Esophagus (tissue), 2 donors: Measurements from ENCODE around the gene FAM83F. TPM values are rescaled to one million over a fixed set of nuclear protein-coding genes. Genes with fewer than 3 reads are reported as not detected.
"Not testable (repeated sequence)": the region's sequence is repeated elsewhere in the genome, so short reads cannot be mapped to it uniquely, and the experiment has no call there.

Source experiments
- H3K27ac ChIP-seq, 2 donors: one replicate each; pipeline ENCODE4 v1.5.1; 2013; ENCODE audit warnings: low read depth in 2 of 2, mild to moderate bottlenecking in 2 of 2, inconsistent platforms in 1 of 2, low read length in 1 of 2, moderate library complexity in 1 of 2
- H3K27me3 ChIP-seq, 2 donors: one replicate each; pipeline ENCODE4 v1.6.1; 2013; ENCODE audit warnings: low read length in 2 of 2, control low read depth in 1 of 2, mild to moderate bottlenecking in 1 of 2; ENCODE audit not compliant: insufficient read depth in 2 of 2, control insufficient read depth in 1 of 2
- H3K36me3 ChIP-seq, 2 donors: one replicate each; pipeline ENCODE4 v1.6.1; 2013; ENCODE audit warnings: low read length in 1 of 2; ENCODE audit not compliant: control insufficient read depth in 2 of 2, insufficient read depth in 2 of 2
- H3K4me1 ChIP-seq, 2 donors: one replicate each; pipeline ENCODE4 v1.6.1; 2013; ENCODE audit warnings: low read length in 1 of 2; ENCODE audit not compliant: control insufficient read depth in 2 of 2, insufficient read depth in 2 of 2
- H3K4me3 ChIP-seq, 2 donors: one replicate each; pipeline ENCODE4 v1.5.1; 2013; ENCODE audit warnings: low read length in 2 of 2, mild to moderate bottlenecking in 2 of 2, low read depth in 1 of 2, moderate library complexity in 1 of 2
- H3K9me3 ChIP-seq, 2 donors: one replicate each; pipeline ENCODE4 v1.6.1; 2013; ENCODE audit warnings: mild to moderate bottlenecking in 2 of 2, low read depth in 1 of 2, low read length in 1 of 2, moderate library complexity in 1 of 2; ENCODE audit not compliant: control insufficient read depth in 2 of 2, insufficient read depth in 1 of 2
- WGBS, 2 donors: extraction: QIAGEN DNeasy Blood & Tissue Kit; methylation state at CpG; one replicate each; pipeline ENCODE4 v1.1.7; 2013; 5-methylcytosine and 5-hydroxymethylcytosine counted together
- polyA plus RNA-seq, 2 donors: library from polyadenylated mRNA; stranded (reverse); fragments of 200-250 nt; gene quantifications; one replicate each; pipeline ENCODE4 v1.2.3, GENCODE V29; 2013
- donor health status: healthy with polysubstance abuse.
- donor health status: Bipolar disorder and iron deficiency.

The FAM83F gene
- polyA plus RNA-seq, result 10 to 100 TPM in 1 of 2 donors, 1 to 10 TPM in 1; 8.6 to 12.9 TPM

DNA sequence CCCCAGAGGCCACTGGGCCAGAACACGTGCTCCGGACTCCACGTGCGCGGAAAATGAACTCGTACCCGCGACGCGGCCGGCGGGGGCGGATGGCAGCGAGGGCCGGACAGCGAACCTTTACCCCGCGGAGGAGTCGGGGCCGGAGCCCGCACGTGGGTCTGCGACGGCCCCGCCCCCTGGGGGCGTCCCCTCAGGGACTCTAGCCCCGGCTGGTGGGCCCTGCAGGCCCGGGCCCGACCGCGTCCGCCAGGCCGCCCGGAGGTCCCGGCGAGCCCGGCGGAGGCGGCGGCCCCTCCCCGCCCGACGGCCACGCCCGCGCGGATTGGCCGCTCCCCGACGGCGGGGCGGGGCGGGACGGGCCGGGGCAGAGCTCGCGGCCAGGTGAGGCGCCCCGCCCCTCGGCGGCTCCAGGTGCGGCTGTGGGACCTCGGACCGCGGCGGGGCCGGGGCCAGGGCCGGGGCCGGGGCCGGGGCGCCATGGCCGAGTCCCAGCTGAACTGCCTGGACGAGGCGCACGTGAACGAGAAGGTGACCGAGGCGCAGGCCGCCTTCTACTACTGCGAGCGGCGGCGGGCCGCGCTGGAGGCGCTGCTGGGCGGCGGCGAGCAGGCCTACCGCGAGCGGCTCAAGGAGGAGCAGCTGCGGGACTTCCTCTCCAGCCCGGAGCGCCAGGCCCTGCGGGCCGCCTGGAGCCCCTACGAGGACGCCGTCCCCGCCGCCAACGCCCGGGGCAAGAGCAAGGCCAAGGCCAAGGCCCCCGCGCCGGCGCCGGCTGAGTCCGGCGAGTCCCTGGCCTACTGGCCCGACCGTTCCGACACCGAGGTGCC is at the start of gene FAM83F:
TSS of gene FAM83F (plus strand) at position 389 of the 827 bp plus-strand sequence. CDS start at position 478, 89 bp downstream.
- Histone ChIP-seq H3K9me3 (no peaks in the 10 kb centered on the region), H3K4me1 (peaks cover 9% of the 10 kb centered on the region in 2 donors), H3K27me3 (peaks cover 0 to 2% of the 10 kb centered on the region in 2 donors), H3K36me3 (no peaks in the 10 kb centered on the region), H3K27ac (peak within 1 kb of the TSS; percentile 77 to 86), H3K4me3 (peak within 1 kb of the TSS; percentile 63 to 77)
- WGBS, 2 donors, result 5% methylated on average over 56 to 115 of the region's 115 CpGs

DNA sequence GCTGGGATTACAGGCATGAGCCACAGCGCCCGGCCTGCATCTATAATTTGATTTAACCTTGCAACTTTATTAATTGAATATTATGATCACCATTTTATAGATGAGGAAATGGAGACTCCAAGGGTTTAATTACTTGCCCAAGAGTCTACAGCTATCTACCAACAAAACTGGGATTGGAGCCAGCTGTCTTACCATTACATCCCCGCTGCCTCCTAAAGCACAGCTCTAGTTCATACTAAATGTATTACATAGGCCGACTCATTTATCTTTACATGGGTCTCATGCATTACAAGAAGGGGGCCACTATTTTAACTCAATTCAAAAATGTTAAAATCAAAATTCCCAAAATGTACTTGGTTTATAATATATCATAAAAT is 48.6 kb upstream of the FAM83F start:
- Histone ChIP-seq H3K9me3 (no peaks in the 10 kb centered on the region), H3K27me3 (no peaks in the 10 kb centered on the region), H3K27ac (no peak overlapping the region), H3K4me3 (no peak overlapping the region), H3K4me1 (no peaks in the 10 kb centered on the region), H3K36me3 (no peaks in the 10 kb centered on the region)
- 96 to 97% methylated on average over 4 of the region's 4 CpGs for WGBS, 2 donors

DNA sequence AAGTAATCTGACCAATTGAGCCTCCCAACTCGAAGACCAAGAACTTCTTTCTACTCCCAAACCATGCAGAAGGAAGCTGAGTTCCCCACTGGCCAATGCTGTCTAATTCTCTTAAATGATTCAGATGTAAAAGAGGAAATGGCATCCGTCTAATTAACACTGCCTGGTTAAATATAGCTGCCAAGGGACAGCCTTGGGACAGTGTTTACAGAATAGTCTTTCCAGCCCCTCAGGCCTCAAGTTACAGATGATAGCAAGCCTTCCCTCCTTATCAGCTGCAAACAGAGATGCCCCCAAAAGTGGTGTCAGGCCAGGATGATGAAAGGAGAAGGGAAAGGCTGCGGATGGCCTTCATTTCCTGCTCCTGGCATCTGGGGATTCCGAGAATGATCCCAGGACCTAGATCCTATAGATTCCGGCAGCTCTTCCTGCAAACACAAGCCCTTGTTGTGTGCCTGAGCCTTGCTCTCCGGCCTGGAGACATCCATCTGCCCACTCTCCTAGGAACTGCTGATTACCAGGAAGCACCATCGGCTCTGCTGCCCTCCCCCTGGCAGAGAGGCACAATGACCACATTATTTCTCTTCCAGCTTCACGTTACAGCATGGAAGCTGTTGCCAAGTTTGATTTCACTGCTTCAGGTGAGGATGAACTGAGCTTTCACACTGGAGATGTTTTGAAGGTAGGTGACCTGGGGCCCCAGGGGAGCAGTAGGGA is 48.1 kb upstream of the FAM83F start:
- Histone ChIP-seq H3K36me3 (no peaks in the 10 kb centered on the region), H3K27ac (no peak overlapping the region), H3K4me1 (no peaks in the 10 kb centered on the region), H3K27me3 (no peaks in the 10 kb centered on the region), H3K4me3 (no peak overlapping the region), H3K9me3 (no peaks in the 10 kb centered on the region)
- 60 to 67% methylated on average over 8 of the region's 8 CpGs for WGBS, 2 donors

DNA sequence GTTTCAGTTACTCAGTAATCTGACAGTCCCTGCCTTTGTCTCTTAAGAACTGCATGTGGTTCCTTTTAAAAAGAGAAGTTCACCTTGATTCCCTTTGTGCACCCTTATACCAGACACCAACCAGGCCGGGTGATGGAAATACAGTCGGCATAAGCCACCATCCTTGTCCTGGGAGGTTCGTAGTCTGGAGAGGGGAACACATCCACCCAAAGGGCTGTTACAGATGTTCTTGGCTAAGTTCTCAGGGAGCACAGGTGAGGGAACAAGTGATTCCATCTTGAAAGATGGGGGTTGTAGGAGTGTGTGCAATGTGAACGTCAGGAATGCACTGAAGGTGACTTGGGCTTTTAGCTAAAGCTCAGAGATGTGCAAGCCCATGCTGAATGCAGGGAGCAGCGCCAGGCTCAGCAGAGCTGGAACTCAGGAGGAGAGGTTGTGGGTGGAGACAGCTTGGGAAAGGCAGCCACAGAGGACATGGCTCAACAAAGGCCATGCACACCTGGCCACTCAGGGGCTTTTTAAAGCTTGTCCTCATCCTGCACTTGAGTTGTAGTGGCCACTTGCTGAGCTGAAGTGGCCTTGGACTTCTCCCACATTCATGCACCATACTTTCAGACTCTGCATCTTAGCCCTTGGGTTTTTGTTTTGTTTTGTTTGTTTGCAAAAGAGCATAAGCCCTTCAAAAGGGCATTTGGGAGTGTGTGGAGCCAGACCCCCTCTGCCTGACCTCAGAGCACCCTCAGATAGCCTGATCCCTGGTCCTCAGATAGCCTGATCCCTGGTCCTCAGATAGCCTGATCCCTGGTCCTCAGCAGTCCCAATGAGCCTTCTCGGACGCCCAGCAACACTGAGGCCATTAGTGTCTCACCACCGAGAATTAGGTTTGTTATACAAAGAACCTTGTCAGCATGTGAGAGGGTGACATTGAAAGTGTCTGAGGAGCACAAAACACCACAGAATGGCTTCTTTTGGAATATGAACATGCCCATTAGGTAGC is 47.2 kb upstream of the FAM83F start:
- Histone ChIP-seq H3K4me1 (no peaks in the 10 kb centered on the region), H3K27me3 (no peaks in the 10 kb centered on the region), H3K4me3 (no peak overlapping the region), H3K27ac (no peak overlapping the region), H3K36me3 (no peaks in the 10 kb centered on the region), H3K9me3 (no peaks in the 10 kb centered on the region)
- WGBS, 2 donors, result 84 to 89% methylated on average over 8 of the region's 8 CpGs

DNA sequence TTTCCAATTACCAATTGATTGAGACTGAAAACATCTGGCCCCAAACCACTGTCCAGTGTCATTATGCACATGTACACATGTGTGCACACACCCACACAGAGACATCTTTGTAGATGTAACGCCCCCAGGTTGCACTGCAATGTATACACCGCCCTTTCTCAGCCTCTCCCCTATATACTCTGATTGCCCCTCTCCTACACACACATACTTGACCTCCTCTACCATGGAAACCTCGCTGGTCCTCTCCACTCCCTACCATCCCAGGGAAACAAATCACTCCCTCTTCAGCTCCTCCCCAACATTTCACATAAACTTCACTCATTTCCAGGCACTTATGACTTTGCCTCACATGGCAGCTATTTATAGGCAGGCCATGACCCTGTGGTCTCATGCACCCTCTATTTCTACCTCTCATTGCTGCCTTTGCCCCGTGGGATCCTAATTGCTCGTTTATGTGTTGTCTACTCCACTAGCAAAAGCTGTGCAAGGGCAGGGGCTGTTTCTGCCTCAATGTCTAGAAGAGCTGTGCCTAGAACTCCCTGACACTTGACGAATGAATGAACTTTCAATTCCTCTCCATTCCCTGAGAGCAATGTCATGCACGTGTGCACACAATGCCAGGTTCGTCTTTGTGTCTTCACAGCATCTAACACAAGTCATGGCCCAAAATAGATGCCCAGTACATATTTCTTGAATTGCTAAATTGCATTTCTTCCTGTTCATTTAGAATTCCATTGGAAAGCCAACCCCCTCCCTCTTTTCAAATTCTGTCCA is 44.6 kb upstream of the FAM83F start:
- H3K4me3 ChIP-seq, result no peak overlapping the region
- H3K36me3 ChIP-seq, result no peaks in the 10 kb centered on the region
- no peaks in the 10 kb centered on the region for H3K27me3 ChIP-seq
- H3K9me3 ChIP-seq, result no peaks in the 10 kb centered on the region
- H3K4me1 ChIP-seq, result no peaks in the 10 kb centered on the region
- 81 to 89% methylated on average over 8 of the region's 8 CpGs for WGBS, 2 donors
- H3K27ac ChIP-seq, result no peak overlapping the region

DNA sequence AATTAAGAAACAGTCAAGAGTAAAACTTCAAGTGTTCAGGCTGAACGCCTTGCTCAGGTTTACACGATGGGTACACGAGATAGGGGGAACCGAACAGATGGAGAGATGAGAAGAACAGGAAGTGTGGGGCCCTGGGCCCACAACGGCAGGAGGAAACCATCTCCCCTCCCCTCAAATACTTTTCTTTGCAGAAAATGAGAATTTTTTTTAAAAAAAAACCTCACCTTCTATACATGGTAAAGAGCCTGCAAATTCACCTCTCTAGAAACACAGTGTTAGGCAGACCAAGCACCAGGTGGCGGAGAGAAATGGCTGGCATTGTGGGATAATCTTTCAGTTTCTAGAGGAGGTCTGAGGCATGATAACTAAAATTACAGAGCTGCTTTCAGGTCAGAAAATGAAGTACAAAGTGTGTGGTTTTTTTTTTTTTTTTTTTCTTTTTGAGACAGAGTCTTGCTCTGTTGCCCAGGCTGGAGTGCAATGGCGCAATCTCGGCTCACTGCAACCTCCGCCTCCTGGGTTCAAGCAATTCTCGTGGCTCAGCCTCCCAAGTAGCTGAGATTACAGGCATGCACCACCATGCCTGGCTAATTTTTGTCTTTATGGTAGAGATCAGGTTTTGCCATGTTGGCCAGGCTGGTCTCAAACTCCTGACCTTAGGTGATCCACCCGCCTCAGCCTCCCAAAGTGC is 43.0 kb upstream of the FAM83F start:
- not testable (repeated sequence) for H3K9me3 ChIP-seq, H3K27ac ChIP-seq, H3K27me3 ChIP-seq, H3K36me3 ChIP-seq, H3K4me1 ChIP-seq, H3K4me3 ChIP-seq
- 77 to 80% methylated on average over 11 of the region's 11 CpGs for WGBS, 2 donors

DNA sequence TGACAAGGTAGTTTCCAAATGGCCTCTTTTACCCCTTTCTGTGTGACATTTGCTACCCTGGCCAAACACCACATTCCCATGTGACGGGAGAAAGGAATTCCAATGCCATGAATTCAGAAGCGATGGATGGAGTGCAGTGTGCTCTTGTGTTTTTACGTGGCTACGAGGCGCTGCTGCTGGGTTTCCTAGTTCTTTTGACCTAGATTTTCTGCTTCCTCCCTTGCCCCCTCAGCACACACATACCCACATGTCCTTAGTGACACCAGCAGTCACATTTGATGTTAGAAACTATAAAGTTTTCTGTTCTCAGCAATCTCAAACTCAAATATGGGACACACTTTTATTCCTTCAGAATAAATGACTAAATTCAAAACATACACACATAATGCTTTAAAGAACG is 42.4 kb upstream of the FAM83F start:
- Histone ChIP-seq H3K27ac (no peak overlapping the region), H3K4me1 (no peaks in the 10 kb centered on the region), H3K9me3 (no peaks in the 10 kb centered on the region), H3K4me3 (no peak overlapping the region), H3K27me3 (no peaks in the 10 kb centered on the region), H3K36me3 (no peaks in the 10 kb centered on the region)
- 71 to 82% methylated on average over 6 of the region's 6 CpGs for WGBS, 2 donors

DNA sequence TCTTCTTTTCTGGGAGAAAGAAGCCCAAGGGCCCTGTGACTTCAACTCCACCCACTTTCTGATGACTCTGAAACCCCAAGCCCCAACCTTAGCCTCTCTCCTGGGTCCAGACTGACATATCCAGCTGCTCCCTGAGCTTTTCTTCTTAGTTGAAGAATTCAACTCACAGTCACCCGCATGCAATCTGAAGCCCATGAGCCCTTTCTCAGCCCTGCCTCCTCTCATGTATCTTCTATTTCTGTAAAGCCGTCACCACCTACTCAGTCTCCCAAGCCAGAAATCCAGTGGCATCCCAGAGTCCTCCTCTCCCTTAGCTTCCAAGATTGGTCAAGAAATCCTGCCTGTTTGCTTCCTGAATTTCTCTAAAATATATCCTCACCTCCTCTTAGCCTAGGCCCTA is 41.7 kb upstream of the FAM83F start:
- Histone ChIP-seq H3K27me3 (no peaks in the 10 kb centered on the region), H3K9me3 (no peaks in the 10 kb centered on the region), H3K27ac (no peak overlapping the region), H3K4me3 (no peak overlapping the region), H3K4me1 (no peaks in the 10 kb centered on the region), H3K36me3 (no peaks in the 10 kb centered on the region)
- WGBS, 2 donors, result 86 to 95% methylated on average over 2 of the region's 2 CpGs
